CD4-positive, alpha-beta T cell treated with Interleukin-1 beta for 1 hour (primary cell): ENCODE measurements around the gene ATIC.
"Not testable (repeated sequence)": the region's sequence is repeated elsewhere in the genome, so short reads cannot be mapped to it uniquely, and the experiment has no call there.

ENCODE experiments used
- DNase-seq, 2 donors: peaks; one replicate each; pipeline ENCODE4 v3.0.0-alpha.2; 2020 to 2022

Gene ATIC

GRCh38 chr2:215316336-215316735, 4.5 kb downstream of the ATIC start:
- no peak for DNase-seq

GRCh38 chr2:215319500-215319899, 7.6 kb downstream of the ATIC start:
- DNase-seq: no peak

- no peak for DNase-seq
These were observed 8.2 kb downstream of the ATIC start for GRCh38 chr2:215320102-215320501.

DNA sequence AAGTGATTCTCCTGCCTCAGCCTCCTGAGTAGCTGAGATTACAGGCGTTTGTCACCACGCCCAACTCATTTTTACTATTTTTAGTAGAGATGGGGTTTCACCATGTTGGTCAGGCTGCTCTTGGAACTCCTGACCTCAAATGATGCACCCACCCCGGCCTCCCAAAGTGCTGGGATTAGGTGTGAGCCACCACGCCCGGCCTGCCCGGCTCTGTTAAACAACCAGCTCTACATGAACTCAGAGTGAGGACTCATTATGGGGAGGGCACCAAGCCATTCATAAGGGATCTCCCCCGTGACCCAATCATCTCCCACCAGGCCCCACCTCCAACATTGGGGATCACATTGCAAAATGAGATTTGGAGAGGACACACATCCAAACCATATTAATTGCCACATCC, 8.8 kb downstream of the ATIC start:
- no peak for DNase-seq

DNA sequence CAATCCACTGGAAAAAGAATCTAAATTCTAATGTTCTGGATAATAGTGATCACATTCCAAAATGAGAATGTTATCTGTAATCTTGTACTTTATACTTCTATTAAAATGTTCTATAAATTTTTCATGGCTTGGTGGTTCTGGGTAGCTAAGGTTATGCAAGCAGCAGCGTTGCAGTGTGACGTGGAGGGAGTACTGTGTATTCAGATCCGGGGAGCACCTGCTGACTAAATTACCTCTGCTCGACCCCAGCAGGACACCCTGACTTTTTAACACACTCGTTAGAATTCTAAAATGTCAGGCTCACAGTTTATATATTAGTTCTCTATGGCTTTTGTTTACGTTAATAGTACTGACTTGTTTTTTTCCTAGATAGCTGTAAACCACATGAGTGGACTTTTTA, 13.0 kb downstream of the ATIC start:
- no peak for DNase-seq

- no peak for DNase-seq
These were observed 16.2 kb downstream of the ATIC start for GRCh38 chr2:215328066-215328465.

DNA sequence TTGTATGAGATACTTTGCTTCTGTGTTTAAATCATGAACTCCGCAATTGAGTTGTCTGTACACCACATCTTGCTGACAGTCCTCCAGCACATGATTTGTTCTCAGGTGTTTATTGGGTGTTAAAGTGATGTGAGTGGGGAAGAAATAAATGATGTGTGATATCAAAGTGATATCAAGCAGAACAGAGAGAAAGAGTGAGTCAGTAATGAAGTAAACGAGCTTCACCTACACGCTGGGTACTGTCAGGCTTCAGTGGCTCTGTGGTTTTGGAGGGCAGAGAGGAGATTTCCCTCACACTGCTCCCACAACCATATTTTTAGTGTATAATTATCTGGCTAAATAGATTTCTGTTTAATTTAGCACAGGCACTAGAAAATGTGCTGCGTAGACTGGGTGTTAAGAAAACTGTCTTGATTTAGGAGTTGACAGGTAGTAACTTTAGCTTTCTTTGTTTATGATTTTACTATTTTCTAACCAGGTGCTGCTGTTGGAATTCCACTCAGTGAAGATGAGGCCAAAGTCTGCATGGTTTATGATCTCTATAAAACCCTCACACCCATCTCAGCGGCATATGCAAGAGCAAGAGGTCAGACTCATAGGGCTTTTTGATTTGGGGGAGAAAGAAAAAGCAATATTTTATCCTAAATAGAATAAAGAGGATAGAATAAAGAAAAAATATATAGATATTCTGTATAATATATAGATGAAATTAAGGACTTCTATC, 21.2 kb downstream of the ATIC start:
- no peak for DNase-seq

- no peak for DNase-seq
These were observed 27.2 kb downstream of the ATIC start for GRCh38 chr2:215338883-215339679.

DNA sequence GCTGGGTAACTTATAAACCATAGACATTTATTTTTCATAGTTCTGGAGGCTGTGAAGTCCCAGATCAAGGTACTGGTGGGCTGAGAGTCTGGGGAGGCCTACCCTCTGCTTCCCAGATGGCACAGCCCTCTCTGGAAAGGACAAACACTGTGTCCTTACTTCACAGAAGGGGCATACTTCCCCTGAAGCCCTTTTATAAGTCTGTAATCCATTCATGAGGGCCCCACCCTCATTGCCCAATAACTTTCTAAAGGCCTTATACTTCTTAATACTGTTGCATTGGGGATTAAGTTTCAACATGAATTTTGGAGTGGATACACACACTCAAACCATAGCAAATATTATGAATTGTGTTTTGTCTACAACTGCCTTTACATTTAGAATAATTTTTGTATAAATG, 36.0 kb downstream of the ATIC start:
- DNase-seq: no peak

GRCh38 chr2:215352602-215353001, 40.7 kb downstream of the ATIC start:
- DNase-seq: no peak

GRCh38 chr2:215354771-215355695, 43.2 kb downstream of the ATIC start:
- no peak for DNase-seq

GRCh38 chr2:215355801-215356200, 43.9 kb downstream of the ATIC start:
- DNase-seq: no peak

- no peak for DNase-seq
These were observed 44.6 kb downstream of the ATIC start for GRCh38 chr2:215356334-215356947.

DNA sequence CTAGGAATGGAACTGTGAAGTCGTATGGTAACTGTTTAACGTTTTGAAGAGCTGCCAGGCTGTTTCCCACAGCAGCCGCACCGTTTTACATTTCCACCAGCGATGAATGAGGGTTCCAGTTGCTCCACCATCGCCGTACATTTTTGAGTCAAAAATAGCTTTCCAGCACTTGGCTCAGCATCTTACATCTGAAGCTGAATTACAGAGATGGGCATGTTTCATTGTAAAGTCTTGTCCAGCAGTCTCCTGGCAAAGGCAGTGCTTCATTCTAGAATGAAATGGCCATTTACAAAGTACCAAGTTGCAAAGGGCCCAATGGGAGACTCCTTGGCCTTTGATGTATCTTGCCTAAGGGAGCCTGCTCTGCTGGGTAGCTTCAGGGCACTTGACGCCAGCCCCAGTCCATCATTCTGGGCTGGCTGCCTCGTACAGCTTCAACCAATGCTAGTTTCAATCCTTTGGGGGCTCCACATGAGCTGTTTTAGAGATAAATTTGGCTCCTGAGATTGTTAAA, 45.1 kb downstream of the ATIC start:
- DNase-seq: no peak

DNA sequence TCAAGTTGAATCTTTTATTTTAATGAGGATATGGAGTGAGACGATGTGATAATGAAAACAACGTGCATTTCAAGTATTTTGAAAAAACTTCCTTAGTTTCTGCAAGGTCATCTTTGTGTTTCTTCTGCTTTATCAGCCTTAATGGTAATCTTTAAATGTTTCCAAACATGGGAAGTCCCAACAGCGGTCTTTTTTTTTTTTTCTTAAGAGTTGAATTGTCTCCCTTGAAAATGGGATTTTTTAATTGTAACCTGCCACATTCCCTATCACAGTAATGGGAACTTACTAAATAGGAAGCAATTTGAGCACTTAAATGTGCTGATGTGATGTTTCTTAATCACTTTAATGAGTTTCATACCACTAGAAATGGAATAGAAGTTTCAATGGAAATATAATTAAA, 45.8 kb downstream of the ATIC start:
- DNase-seq: no peak

DNA sequence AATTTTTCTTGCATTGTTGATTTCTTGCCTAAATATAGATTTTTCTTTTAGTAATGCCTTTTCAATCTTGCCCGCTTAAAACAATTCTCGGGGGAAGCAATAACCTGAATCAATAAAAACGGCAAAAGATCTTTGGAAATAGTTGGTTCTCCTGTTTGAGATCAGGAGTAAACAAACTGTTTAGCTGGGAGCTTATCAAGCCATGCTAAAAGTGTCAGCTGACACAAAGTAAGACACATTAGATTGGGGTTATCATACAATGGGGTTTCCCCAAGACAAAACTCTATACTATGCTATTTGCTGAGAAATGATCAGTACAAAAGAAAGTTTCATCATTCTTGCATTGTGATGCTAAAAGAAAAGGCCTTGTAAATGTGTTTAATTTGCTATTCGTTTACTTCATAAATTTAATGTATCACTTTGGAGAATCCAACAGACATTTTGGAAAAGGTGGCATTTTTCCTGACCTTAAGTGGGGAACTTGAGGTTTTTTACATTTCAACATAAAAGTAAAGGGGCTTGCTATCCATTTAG, 46.5 kb downstream of the ATIC start:
- DNase-seq: no peak

- DNase-seq: no peak
These were observed 47.2 kb downstream of the ATIC start for GRCh38 chr2:215358891-215359575.

DNA sequence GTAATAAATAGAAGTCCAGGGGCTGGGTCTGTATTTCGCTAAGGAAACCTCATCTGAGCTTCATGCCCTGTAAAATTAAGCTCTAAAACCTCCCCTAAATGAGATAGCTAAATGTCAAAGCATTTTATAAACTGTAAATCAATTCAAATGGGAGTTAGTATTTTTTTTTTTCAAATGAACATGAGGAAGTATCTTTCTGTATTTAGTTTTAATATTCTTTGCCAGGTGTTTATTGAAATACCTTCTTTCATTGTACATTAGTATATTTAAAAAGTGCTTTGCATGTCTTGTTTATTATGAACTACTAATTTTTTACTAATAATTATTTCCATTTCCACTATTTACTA, 47.7 kb downstream of the ATIC start:
- no peak for DNase-seq

GRCh38 chr2:215360059-215360458, 48.2 kb downstream of the ATIC start:
- not testable (repeated sequence) for DNase-seq

- no peak for DNase-seq
These were observed 48.7 kb downstream of the ATIC start for GRCh38 chr2:215360596-215360995.

DNA sequence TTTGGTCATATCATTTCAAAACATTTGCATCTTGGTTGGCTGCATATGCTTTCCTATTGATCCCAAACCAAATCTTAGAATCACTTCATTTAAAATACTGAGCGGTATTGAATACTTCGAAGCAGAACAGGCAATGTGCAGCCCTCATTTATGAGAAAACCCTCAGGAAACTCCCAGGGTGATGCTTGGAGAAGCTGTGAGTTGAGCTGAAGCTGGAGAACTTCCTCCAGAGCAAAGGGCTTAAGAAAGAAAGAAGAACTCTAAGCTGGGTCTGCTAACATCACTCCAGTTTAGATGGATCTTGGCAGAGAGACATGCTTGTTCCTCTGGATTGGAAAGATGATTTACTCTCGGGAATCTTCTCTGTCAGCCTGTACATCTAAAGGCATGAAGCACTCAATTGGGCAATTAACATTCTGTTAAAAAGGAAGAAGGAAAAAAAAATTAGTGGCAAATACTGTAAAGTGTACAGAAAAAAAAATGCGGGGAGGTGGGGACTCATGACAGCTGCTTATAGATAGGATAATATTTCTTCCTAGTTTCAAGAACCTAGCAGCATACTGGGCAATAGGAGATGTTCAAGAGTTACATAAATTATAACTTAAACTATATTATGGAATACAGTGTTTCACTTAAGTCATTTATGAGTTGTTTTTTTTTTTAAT, 49.5 kb downstream of the ATIC start:
- DNase-seq: no peak
